ENCODE results near the gene ADARB2. TPM values are rescaled to one million over a fixed set of nuclear protein-coding genes. Genes with fewer than 3 reads are reported as not detected.

The ADARB2 gene
- total and polyA plus RNA-seq, 4 donors = 0.55 to 0.70 (median 0.59) TPM; not detected in 1

DNA sequence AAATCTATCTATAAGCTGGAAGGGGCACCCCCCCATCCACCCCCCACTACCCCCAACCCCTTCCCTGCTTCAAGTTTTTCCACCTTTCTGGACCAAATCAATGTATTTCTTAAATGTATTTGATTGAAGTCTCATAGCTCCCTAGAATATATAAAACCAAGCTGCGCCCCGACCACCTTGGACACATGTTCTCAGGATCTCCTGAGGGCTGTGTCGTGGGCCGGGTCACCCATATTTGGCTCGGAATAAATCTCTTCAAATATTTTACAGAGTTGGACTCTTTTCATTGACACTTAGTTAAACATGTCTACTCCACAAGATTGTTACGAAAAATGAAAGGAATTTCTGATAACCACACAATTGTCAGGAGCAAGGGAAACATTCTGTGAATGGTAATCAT, 215.6 kb downstream of the ADARB2 start:
- Histone ChIP-seq H3K4me3 (ENCODE audit: low read depth in 1 of 3, low read length in 3 of 3) (no peak overlapping the region), H3K27me3 (ENCODE audit: control insufficient read depth in 4 of 4, insufficient read depth in 4 of 4, low read length in 3 of 4) (peaks cover 0 to 3% (median 0%) of the 10 kb centered on the region in 4 donors), H3K4me1 (ENCODE audit: control insufficient read depth in 4 of 4, insufficient read depth in 4 of 4, low read length in 3 of 4) (no peaks in the 10 kb centered on the region), H3K27ac (ENCODE audit: low read depth in 1 of 2, low read length in 2 of 2) (no peak overlapping the region), H3K9ac (ENCODE audit: low read depth in 1 of 2, low read length in 2 of 2) (no peak overlapping the region), H3K36me3 (ENCODE audit: control insufficient read depth in 4 of 4, insufficient read depth in 3 of 4, low read depth in 1 of 4, low read length in 3 of 4) (no peaks in the 10 kb centered on the region), H3K9me3 (ENCODE audit: control insufficient read depth in 4 of 4, low read length in 3 of 4) (peaks cover 0 to 2% (median 0%) of the 10 kb centered on the region in 4 donors)
- TF ChIP-seq, protein P1, sequence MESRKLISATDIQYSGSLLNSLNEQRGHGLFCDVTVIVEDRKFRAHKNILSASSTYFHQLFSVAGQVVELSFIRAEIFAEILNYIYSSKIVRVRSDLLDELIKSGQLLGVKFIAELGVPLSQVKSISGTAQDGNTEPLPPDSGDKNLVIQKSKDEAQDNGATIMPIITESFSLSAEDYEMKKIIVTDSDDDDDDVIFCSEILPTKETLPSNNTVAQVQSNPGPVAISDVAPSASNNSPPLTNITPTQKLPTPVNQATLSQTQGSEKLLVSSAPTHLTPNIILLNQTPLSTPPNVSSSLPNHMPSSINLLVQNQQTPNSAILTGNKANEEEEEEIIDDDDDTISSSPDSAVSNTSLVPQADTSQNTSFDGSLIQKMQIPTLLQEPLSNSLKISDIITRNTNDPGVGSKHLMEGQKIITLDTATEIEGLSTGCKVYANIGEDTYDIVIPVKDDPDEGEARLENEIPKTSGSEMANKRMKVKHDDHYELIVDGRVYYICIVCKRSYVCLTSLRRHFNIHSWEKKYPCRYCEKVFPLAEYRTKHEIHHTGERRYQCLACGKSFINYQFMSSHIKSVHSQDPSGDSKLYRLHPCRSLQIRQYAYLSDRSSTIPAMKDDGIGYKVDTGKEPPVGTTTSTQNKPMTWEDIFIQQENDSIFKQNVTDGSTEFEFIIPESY (IDR thresholded peaks at IDR 0.05) = no peak
- TF ChIP-seq, protein P2, sequence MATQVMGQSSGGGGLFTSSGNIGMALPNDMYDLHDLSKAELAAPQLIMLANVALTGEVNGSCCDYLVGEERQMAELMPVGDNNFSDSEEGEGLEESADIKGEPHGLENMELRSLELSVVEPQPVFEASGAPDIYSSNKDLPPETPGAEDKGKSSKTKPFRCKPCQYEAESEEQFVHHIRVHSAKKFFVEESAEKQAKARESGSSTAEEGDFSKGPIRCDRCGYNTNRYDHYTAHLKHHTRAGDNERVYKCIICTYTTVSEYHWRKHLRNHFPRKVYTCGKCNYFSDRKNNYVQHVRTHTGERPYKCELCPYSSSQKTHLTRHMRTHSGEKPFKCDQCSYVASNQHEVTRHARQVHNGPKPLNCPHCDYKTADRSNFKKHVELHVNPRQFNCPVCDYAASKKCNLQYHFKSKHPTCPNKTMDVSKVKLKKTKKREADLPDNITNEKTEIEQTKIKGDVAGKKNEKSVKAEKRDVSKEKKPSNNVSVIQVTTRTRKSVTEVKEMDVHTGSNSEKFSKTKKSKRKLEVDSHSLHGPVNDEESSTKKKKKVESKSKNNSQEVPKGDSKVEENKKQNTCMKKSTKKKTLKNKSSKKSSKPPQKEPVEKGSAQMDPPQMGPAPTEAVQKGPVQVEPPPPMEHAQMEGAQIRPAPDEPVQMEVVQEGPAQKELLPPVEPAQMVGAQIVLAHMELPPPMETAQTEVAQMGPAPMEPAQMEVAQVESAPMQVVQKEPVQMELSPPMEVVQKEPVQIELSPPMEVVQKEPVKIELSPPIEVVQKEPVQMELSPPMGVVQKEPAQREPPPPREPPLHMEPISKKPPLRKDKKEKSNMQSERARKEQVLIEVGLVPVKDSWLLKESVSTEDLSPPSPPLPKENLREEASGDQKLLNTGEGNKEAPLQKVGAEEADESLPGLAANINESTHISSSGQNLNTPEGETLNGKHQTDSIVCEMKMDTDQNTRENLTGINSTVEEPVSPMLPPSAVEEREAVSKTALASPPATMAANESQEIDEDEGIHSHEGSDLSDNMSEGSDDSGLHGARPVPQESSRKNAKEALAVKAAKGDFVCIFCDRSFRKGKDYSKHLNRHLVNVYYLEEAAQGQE (IDR thresholded peaks at IDR 0.05) = no peak
- TF ChIP-seq RAD21 (IDR thresholded peaks at IDR 0.05) = no peak
- TF ChIP-seq, protein P3, sequence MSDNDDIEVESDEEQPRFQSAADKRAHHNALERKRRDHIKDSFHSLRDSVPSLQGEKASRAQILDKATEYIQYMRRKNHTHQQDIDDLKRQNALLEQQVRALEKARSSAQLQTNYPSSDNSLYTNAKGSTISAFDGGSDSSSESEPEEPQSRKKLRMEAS (IDR thresholded peaks at IDR 0.05) = no peak
- TF ChIP-seq SP1 (IDR thresholded peaks at IDR 0.05) = no peak
- TF ChIP-seq HNF4G (IDR thresholded peaks at IDR 0.05) = no peak
- no peak for TF ChIP-seq HNF4A (conservative IDR thresholded peaks at IDR 0.05)
- no peak for TF ChIP-seq JUND (IDR thresholded peaks at IDR 0.05)
- no peak for TF ChIP-seq RXRA (IDR thresholded peaks at IDR 0.05)
- TF ChIP-seq FOXA2 (IDR thresholded peaks at IDR 0.05) = no peak
- TF ChIP-seq, protein P4, sequence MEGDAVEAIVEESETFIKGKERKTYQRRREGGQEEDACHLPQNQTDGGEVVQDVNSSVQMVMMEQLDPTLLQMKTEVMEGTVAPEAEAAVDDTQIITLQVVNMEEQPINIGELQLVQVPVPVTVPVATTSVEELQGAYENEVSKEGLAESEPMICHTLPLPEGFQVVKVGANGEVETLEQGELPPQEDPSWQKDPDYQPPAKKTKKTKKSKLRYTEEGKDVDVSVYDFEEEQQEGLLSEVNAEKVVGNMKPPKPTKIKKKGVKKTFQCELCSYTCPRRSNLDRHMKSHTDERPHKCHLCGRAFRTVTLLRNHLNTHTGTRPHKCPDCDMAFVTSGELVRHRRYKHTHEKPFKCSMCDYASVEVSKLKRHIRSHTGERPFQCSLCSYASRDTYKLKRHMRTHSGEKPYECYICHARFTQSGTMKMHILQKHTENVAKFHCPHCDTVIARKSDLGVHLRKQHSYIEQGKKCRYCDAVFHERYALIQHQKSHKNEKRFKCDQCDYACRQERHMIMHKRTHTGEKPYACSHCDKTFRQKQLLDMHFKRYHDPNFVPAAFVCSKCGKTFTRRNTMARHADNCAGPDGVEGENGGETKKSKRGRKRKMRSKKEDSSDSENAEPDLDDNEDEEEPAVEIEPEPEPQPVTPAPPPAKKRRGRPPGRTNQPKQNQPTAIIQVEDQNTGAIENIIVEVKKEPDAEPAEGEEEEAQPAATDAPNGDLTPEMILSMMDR (IDR thresholded peaks at IDR 0.05; ENCODE audit: low read depth, low read length, missing input control) = no peak
- no peak for TF ChIP-seq YY1 (IDR thresholded peaks at IDR 0.05)
- TF ChIP-seq NR2F2 (IDR thresholded peaks at IDR 0.05) = no peak
- no peak for TF ChIP-seq TAF1 (conservative IDR thresholded peaks at IDR 0.05)
- TF ChIP-seq ATF3 (IDR thresholded peaks at IDR 0.05) = no peak
- TF ChIP-seq GABPA (IDR thresholded peaks at IDR 0.05 in 1 of 2, conservative IDR thresholded peaks at IDR 0.05 in 1 of 2) = no peak
- no peak for TF ChIP-seq FOXA1 (IDR thresholded peaks at IDR 0.05)
- no peak for TF ChIP-seq EGR1 (IDR thresholded peaks at IDR 0.05; ENCODE audit: low read depth in 2 of 2)
- DNase-seq (ENCODE audit: low spot score) = no peak
- 83% methylated on average over 6 of the region's 6 CpGs for WGBS
